HCT116 (cell line): Measurements from ENCODE around the gene PRRG1. TPM values are rescaled to one million over a fixed set of nuclear protein-coding genes. Genes with fewer than 3 reads are reported as not detected.

Experiments
- ATAC-seq: fragments of 200-7000 bp; cut with Tn5 transposase; 2 replicates; pipeline ENCODE4 v1.9.1; 2020; ENCODE audit warnings: mild to moderate bottlenecking, moderate library complexity
- BruUV-seq: library from RNA; stranded (reverse); fragments of 400-500 nt; replicated peaks from 2 replicates; lab custom pipeline; 2021; lab: Mats Ljungman, UMichigan
- CTCF ChIA-PET: fragments of 300-600 bp; sonication (Branson Sonifier 250); formaldehyde crosslinking; loops from one replicate; lab custom pipeline; 2021; ENCODE audit warnings: antibody characterized with exemption; lab: Charles Lee
- POLR2A ChIA-PET: fragments of 300-600, 350-600 bp; sonication (Branson Sonifier 250); formaldehyde crosslinking; loops from one replicate; lab custom pipeline; 2021; ENCODE audit warnings: antibody characterized with exemption; lab: Charles Lee
- RAD21 ChIA-PET, 2 experiments: fragments of 300-600 bp; sonication (Branson Sonifier 250); formaldehyde crosslinking; loops; one replicate each; lab custom pipeline; 2023; ENCODE audit warnings: low total read pairs in 2 of 2; ENCODE audit not compliant: uncharacterized antibody in 2 of 2, unreplicated experiment in 2 of 2, low non-redundant PET in 1 of 2; lab: Charles Lee
- DNase-seq: peaks from one replicate; pipeline ENCODE4 v3.0.0-alpha.2; 2010; ENCODE audit warnings: low read depth, low spot score
- H2AFZ ChIP-seq: fragments of 200-600 bp; shearing (Covaris generic), sonication (generic); 2 replicates; pipeline ENCODE4 v1.6.1; 2017; ENCODE audit warnings: low read depth, mixed run types, mixed read lengths, antibody characterized with exemption, low read length; ENCODE audit not compliant: poor library complexity, severe bottlenecking
- H3K27ac ChIP-seq: 2 replicates; pipeline ENCODE4 v1.5.1; 2012; ENCODE audit warnings: low read depth, low read length
- H3K27me3 ChIP-seq: fragments of 200-600 bp; sonication (generic); 2 replicates; pipeline ENCODE4 v1.6.1; 2016; ENCODE audit warnings: mixed run types, low read length, mixed read lengths; ENCODE audit not compliant: insufficient read depth
- H3K36me3 ChIP-seq, 2 experiments: fragments of 200-500 bp in 1 of 2; fragments of 200-600 bp in 1 of 2; sonication (Bioruptor generic) in 1 of 2; sonication (generic) in 1 of 2; 2 replicates each; pipeline versions ENCODE4 v1.5.1 to v1.6.1; 2014 to 2016; ENCODE audit warnings: low read length in 2 of 2, inconsistent platforms in 1 of 2, mixed read lengths in 1 of 2, mixed run types in 1 of 2; ENCODE audit not compliant: insufficient read depth in 2 of 2, control insufficient read depth in 1 of 2
- H3K4me1 ChIP-seq, 2 experiments: fragments of 200-600 bp in 1 of 2; sonication (generic) in 1 of 2; 2 replicates each; pipeline versions ENCODE4 v1.5.1 to v1.6.1; 2012 to 2017; ENCODE audit warnings: low read length in 2 of 2, inconsistent platforms in 1 of 2, mild to moderate bottlenecking in 1 of 2, mixed read lengths in 1 of 2, mixed run types in 1 of 2, moderate library complexity in 1 of 2; ENCODE audit not compliant: insufficient read depth in 2 of 2, control insufficient read depth in 1 of 2
- H3K4me2 ChIP-seq: fragments of 200-600 bp; sonication (generic); 2 replicates; pipeline ENCODE4 v1.6.1; 2017; ENCODE audit warnings: mixed run types, low read length, mixed read lengths
- H3K4me3 ChIP-seq, 2 experiments: fragments of 200-600 bp in 1 of 2; sonication (generic) in 1 of 2; replicated peaks in 1 of 2; 2 replicates each; pipeline ENCODE4 v1.5.1; 2011 to 2016; ENCODE audit warnings: low read length in 2 of 2, control low read depth in 1 of 2, low read depth in 1 of 2, mild to moderate bottlenecking in 1 of 2, mixed read lengths in 1 of 2, mixed run types in 1 of 2
- H3K79me2 ChIP-seq: fragments of 200-600 bp; sonication (generic); 2 replicates; pipeline ENCODE4 v1.6.1; 2017; ENCODE audit warnings: mild to moderate bottlenecking, mixed run types, low read length, moderate library complexity, mixed read lengths; ENCODE audit not compliant: insufficient read depth
- H3K9ac ChIP-seq: fragments of 200-600 bp; sonication (generic); 2 replicates; pipeline ENCODE4 v1.6.1; 2016; ENCODE audit warnings: low read length, mixed read lengths
- H3K9me2 ChIP-seq: fragments of 200-600 bp; sonication (generic), shearing (Covaris generic); 2 replicates; pipeline ENCODE4 v1.6.1; 2017; ENCODE audit warnings: mixed run types, mild to moderate bottlenecking, moderate library complexity; ENCODE audit not compliant: insufficient read depth
- H3K9me3 ChIP-seq, 2 experiments: fragments of 200-500 bp in 1 of 2; fragments of 200-600 bp in 1 of 2; sonication (Bioruptor generic) in 1 of 2; sonication (generic) in 1 of 2; 2 replicates each; pipeline ENCODE4 v1.6.1; 2014 to 2017; ENCODE audit warnings: low read length in 2 of 2, mixed read lengths in 2 of 2, inconsistent platforms in 1 of 2, low read depth in 1 of 2, mild to moderate bottlenecking in 1 of 2, mixed run types in 1 of 2, moderate library complexity in 1 of 2; ENCODE audit not compliant: control insufficient read depth in 1 of 2, insufficient read depth in 1 of 2
- H4K20me1 ChIP-seq: fragments of 200-600 bp; sonication (generic), shearing (Covaris generic); 2 replicates; pipeline ENCODE4 v1.6.1; 2017; ENCODE audit warnings: mixed run types, mild to moderate bottlenecking, moderate library complexity; ENCODE audit not compliant: insufficient read depth
- ATF3 ChIP-seq: IDR thresholded peaks from 2 replicates; pipeline ENCODE4 v1.6.1; 2012
- CBX3 ChIP-seq: IDR thresholded peaks from 2 replicates; pipeline ENCODE4 v1.6.1; 2012; ENCODE audit warnings: low read depth
- ELF1 ChIP-seq: IDR thresholded peaks from 2 replicates; pipeline ENCODE4 v1.6.1; 2012; ENCODE audit warnings: low read depth, borderline replicate concordance
- EZH2 ChIP-seq: fragments of 200-600 bp; sonication (generic); IDR thresholded peaks from 2 replicates; pipeline ENCODE4 v1.6.1; 2017; ENCODE audit warnings: antibody characterized with exemption, mixed run types
- JUND ChIP-seq: IDR thresholded peaks from 2 replicates; pipeline ENCODE4 v1.6.1; 2012
- POLR2A ChIP-seq: IDR thresholded peaks from 2 replicates; pipeline ENCODE4 v1.7.0; 2011; ENCODE audit warnings: borderline replicate concordance; ENCODE audit not compliant: insufficient read depth, insufficient read length; ENCODE audit errors: extremely low read depth
- POLR2AphosphoS5 ChIP-seq: IDR thresholded peaks from 2 replicates; pipeline ENCODE4 v1.6.1; 2011; ENCODE audit warnings: mild to moderate bottlenecking, low read depth, low read length, moderate library complexity
- SIN3A ChIP-seq: IDR thresholded peaks from 2 replicates; pipeline ENCODE4 v1.6.1; 2012; ENCODE audit warnings: low read depth
- SP1 ChIP-seq: IDR thresholded peaks from 2 replicates; pipeline ENCODE4 v1.6.1; 2012; ENCODE audit warnings: low read depth
- ZBTB33 ChIP-seq: IDR thresholded peaks from 2 replicates; pipeline ENCODE4 v1.6.1; 2011; ENCODE audit warnings: mild to moderate bottlenecking, low read length, moderate library complexity; ENCODE audit not compliant: insufficient replicate concordance; ENCODE audit errors: extremely low read depth
- ZFX ChIP-seq: fragments of 450-650 bp; IDR thresholded peaks from 2 replicates; pipeline ENCODE4 v1.6.1; 2017
- intact Hi-C: fragments of 100-400 bp; cut with micrococcal nuclease; formaldehyde crosslinking; loops from 2 replicates; pipeline ENCODE4 v1.10.0; 2022
- total RNA-seq: library from RNA; stranded (reverse); gene quantifications from one replicate; pipeline ENCODE4 v1.2.1, GENCODE V29; 2021; ENCODE audit not compliant: unreplicated experiment

PRRG1 gene
- total RNA-seq, 1 experiment from 2014 or later: 16.0 TPM

- no peak for DNase-seq
- H3K4me3 ChIP-seq: no peak overlapping the region
- RAD21 ChIA-PET: no interaction called here
Observed at GRCh38 chrX:37361596-37361995, 12.4 kb downstream of the PRRG1 start.

More at GRCh38 chrX:37361596-37361995, 12.4 kb downstream of the PRRG1 start:
- H3K9me2 ChIP-seq: no peaks in the 10 kb centered on the region
- H3K27ac ChIP-seq: no peak overlapping the region
- H3K4me2 ChIP-seq: no peak overlapping the region
- no peaks in the 10 kb centered on the region for H3K27me3 ChIP-seq
- H3K9me3 ChIP-seq: no peaks in the 10 kb centered on the region
- no TSS peak for BruUV-seq
- no peaks in the 10 kb centered on the region for H4K20me1 ChIP-seq
- H2AFZ ChIP-seq: no peak overlapping the region
- intact Hi-C loops: no loop called here
- H3K4me1 ChIP-seq: no peaks in the 10 kb centered on the region
- CTCF ChIA-PET: no interaction called here
- H3K36me3 ChIP-seq: no peaks in the 10 kb centered on the region
- peaks cover 81% of the 10 kb centered on the region for H3K79me2 ChIP-seq
- POLR2A ChIA-PET: no interaction called here
- no peak for TF ChIP-seq POLR2A
- TF ChIP-seq ELF1: no peak
- TF ChIP-seq CBX3: no peak
- no peak for TF ChIP-seq ZBTB33
- no peak for TF ChIP-seq ATF3
- no peak for TF ChIP-seq JUND
- no peak for TF ChIP-seq SP1
- TF ChIP-seq SIN3A: no peak
- no peak for TF ChIP-seq POLR2AphosphoS5
- TF ChIP-seq ZFX: no peak
- TF ChIP-seq EZH2: no peak
- H3K9ac ChIP-seq: no peak overlapping the region
- no peak for ATAC-seq
